Neural crest cell (in vitro differentiated cells): ENCODE results near the gene INHBA. TPM values are rescaled to one million over a fixed set of nuclear protein-coding genes. Genes with fewer than 3 reads are reported as not detected.

Experiments
- DNase-seq: peaks from one replicate; pipeline ENCODE4 v3.0.0; 2021; ENCODE audit warnings: low read depth, mixed read lengths, low spot score
- H3K27ac Mint-ChIP-seq: one replicate; pipeline ENCODE4 v1.8.0; 2021; ENCODE audit warnings: mild to moderate bottlenecking, mixed read lengths; ENCODE audit not compliant: unreplicated experiment
- H3K27me3 Mint-ChIP-seq: 2 replicates; pipeline ENCODE4 v1.8.0; 2021; ENCODE audit warnings: low read depth, mild to moderate bottlenecking, mixed read lengths
- H3K36me3 Mint-ChIP-seq: 2 replicates; pipeline ENCODE4 v1.8.0; 2021; ENCODE audit warnings: low read depth, mild to moderate bottlenecking, mixed read lengths
- H3K4me1 Mint-ChIP-seq: 2 replicates; pipeline ENCODE4 v1.8.0; 2021; ENCODE audit warnings: mixed read lengths
- H3K4me3 Mint-ChIP-seq: one replicate; pipeline ENCODE4 v1.8.0; 2021; ENCODE audit warnings: mild to moderate bottlenecking, mixed read lengths
- H3K9me3 Mint-ChIP-seq: 2 replicates; pipeline ENCODE4 v1.8.0; 2021; ENCODE audit warnings: mixed read lengths
- CTCF ChIP-seq: fragments of 200-600 bp; sonication (generic); conservative IDR thresholded peaks from 2 replicates; pipeline ENCODE4 v1.5.0; 2021; ENCODE audit warnings: antibody characterized with exemption, mild to moderate bottlenecking
- total RNA-seq: library from RNA; stranded (reverse); gene quantifications from 2 replicates; pipeline ENCODE4 v1.2.1, GENCODE V29; 2021

The INHBA gene
- total RNA-seq, 1 donor from 2014 or later, result 0.07 TPM

DNA sequence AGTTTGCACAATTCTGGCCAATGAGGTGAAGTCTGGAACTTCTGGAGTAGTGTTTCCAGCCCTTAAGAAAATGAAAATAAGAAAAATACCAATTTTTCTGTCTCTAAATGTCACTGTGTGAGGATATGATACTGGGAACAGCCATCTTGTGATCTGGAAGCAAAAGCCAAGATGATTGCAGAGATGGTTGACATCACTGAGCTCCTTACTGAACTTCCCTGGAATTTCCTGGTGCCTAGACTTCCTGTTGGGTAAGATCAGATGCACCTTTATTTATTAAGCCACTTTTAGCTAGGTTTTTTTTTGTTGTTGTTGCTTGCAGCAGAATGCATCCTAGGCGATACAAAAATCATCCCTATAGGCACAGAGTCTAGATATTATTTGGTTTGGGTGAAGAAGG lies 27.3 kb upstream of the INHBA start:
- Mint-ChIP-seq H3K9me3 (no peaks in the 10 kb centered on the region), H3K27ac (no peak overlapping the region)

DNA sequence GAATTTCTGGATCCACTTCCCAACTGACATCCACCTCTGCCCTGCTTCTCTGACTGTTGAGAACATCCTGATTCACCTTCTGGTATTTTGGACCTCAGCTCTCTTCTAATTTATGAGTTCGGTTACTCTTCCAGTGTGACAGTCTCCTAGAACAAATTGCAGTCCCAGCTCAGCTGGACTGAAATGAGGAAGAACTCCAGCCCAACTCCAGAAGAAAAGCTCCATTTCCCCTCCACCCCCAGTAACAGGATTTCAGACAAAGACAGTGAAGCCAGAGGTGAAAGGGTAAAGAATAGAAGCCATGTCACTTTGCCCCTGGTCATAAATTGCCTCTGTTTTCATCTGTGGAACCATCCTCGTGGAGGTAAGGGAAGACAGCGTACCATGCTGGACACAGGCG lies 26.2 kb upstream of the INHBA start:
- no peak overlapping the region for H3K27ac Mint-ChIP-seq
- no peak overlapping the region for H3K4me3 Mint-ChIP-seq
- no peaks in the 10 kb centered on the region for H3K36me3 Mint-ChIP-seq
- peaks cover 5% of the 10 kb centered on the region for H3K4me1 Mint-ChIP-seq
- no peaks in the 10 kb centered on the region for H3K9me3 Mint-ChIP-seq
- TF ChIP-seq CTCF, result no peak
- no peak for DNase-seq
- peaks cover 9% of the 10 kb centered on the region for H3K27me3 Mint-ChIP-seq

More for the DNA sequence above, 27.3 kb upstream of the INHBA start:
- H3K4me3 Mint-ChIP-seq, result no peak overlapping the region
- peaks cover 10% of the 10 kb centered on the region for H3K27me3 Mint-ChIP-seq
- H3K4me1 Mint-ChIP-seq, result peaks cover 5% of the 10 kb centered on the region
- DNase-seq, result no peak
- H3K36me3 Mint-ChIP-seq, result no peaks in the 10 kb centered on the region
- TF ChIP-seq CTCF, result no peak

DNA sequence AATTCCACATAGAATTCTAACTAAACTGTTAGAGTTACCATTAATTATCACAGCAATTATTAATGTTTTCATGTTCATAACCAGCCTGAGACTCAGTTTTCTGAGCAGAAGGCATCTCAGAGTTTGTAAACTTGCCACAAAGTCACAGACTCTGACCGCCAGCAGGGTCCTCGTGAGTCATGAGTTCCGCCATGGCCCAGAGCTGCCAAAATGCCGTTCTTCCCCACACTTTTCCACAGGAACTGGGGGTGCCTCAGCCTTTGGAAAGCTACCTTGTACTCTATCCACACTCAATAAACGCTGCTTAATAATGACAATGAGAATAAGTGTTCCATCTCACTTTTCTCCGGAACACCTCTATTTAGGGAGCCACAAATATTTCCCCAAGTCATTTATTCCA lies 22.1 kb upstream of the INHBA start:
- Mint-ChIP-seq H3K36me3 (no peaks in the 10 kb centered on the region), H3K27ac (no peak overlapping the region), H3K4me1 (peaks cover 5% of the 10 kb centered on the region), H3K27me3 (no peaks in the 10 kb centered on the region), H3K9me3 (no peaks in the 10 kb centered on the region), H3K4me3 (no peak overlapping the region)
- TF ChIP-seq CTCF, result no peak
- no peak for DNase-seq

DNA sequence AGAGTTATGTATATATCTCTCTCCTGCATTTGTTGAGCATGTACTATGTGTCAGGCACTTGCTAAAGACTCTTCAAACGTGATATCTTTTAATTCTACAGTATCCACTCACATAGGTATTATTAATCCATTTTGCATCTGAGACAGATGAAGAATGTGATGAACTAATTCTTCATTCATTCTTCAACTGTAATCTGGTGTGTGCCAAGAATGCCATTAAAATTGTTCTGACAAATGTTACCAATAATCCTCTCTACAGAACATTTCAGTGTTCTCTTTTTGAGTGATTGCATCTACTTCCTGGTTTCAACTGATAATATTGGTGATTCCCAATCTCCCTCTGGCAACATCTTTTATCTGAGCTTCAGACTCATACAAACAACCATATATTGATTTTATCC lies 18.0 kb upstream of the INHBA start:
- no peak for DNase-seq
- peaks cover 2% of the 10 kb centered on the region for H3K4me1 Mint-ChIP-seq
- TF ChIP-seq CTCF, result no peak
- no peak overlapping the region for H3K4me3 Mint-ChIP-seq
- no peak overlapping the region for H3K27ac Mint-ChIP-seq
- H3K27me3 Mint-ChIP-seq, result no peaks in the 10 kb centered on the region
- H3K9me3 Mint-ChIP-seq, result no peaks in the 10 kb centered on the region
- no peaks in the 10 kb centered on the region for H3K36me3 Mint-ChIP-seq

DNA sequence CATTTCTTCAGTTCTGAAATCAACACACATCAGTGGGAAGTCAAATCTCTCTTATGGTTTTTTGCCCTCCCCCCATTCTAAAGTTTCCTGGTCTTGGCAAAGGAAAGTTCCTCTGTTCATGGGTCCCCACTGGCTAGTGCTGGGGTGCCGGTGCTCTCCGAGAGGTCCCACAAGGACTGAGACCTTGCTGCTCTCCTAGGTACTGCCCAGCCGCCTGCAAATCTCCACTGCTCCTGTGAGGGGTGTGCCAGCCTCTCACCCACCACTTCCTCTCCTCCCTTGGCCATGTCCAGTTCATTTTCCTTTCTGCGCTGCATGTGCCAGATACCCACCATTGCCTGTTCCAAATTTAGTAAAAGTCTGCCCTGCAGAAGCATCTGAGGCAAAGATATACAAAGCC lies 17.2 kb upstream of the INHBA start:
- H3K9me3 Mint-ChIP-seq, result no peaks in the 10 kb centered on the region
- H3K4me3 Mint-ChIP-seq, result no peak overlapping the region
- no peaks in the 10 kb centered on the region for H3K36me3 Mint-ChIP-seq
- no peaks in the 10 kb centered on the region for H3K4me1 Mint-ChIP-seq
- no peaks in the 10 kb centered on the region for H3K27me3 Mint-ChIP-seq
- DNase-seq, result no peak
- no peak overlapping the region for H3K27ac Mint-ChIP-seq
- TF ChIP-seq CTCF, result no peak

DNA sequence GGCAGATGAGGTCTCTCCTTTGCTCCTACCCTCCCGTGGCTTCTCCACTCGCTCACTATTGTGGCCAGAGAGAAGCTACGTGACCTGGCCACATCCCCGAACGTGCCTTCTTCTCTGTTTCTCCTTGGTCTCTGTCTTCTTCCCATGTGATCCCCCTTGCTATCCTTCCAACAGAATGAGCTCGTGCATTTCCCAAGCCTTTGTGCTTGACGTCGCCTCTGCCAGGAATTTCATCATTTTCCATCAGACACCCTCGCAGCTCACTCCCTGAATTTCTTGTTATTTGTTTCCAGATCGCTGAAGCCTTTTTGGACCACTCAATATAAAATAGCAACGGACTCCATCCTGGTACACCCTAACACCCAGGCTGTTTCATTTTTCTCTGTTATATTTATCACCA lies 13.8 kb upstream of the INHBA start:
- no peak for TF ChIP-seq CTCF
- Mint-ChIP-seq H3K4me3 (no peak overlapping the region), H3K27me3 (peaks cover 5% of the 10 kb centered on the region), H3K36me3 (no peaks in the 10 kb centered on the region), H3K9me3 (no peaks in the 10 kb centered on the region), H3K27ac (no peak overlapping the region), H3K4me1 (no peaks in the 10 kb centered on the region)
- DNase-seq, result no peak
